Brain microvascular endothelial cell (primary cell): Measurements from ENCODE around the gene TUSC1.
"Not testable (repeated sequence)": the region's sequence is repeated elsewhere in the genome, so short reads cannot be mapped to it uniquely, and the experiment has no call there.

Source experiments
- DNase-seq: peaks from one replicate; pipeline ENCODE4 v3.0.0-alpha.2; 2020
- H3K27ac ChIP-seq: fragments of 250-450 bp; sonication (Bioruptor Pico); 2 replicates; pipeline ENCODE4 v1.5.1; 2020; ENCODE audit warnings: mild to moderate bottlenecking, moderate library complexity
- H3K27me3 ChIP-seq: fragments of 250-450 bp; sonication (Bioruptor Pico); replicated peaks from 2 replicates; pipeline ENCODE4 v1.5.1; 2020; ENCODE audit warnings: mild to moderate bottlenecking
- H3K36me3 ChIP-seq: fragments of 250-450 bp; sonication (Bioruptor Pico); replicated peaks from 2 replicates; pipeline ENCODE4 v1.5.1; 2020; ENCODE audit warnings: mild to moderate bottlenecking
- H3K4me3 ChIP-seq: 2 replicates; pipeline ENCODE4 v1.5.1; 2011; ENCODE audit warnings: low read depth, mild to moderate bottlenecking, control low read depth, low read length, moderate library complexity
- in situ Hi-C: cut with HindIII; loops from 2 replicates; pipeline ENCODE4 v1.10.0; 2017; ENCODE audit warnings: low sequenced_read_pairs, low pct_ligation_motif_present
- TF ChIP-seq, protein P1 (sequence below): IDR thresholded peaks from 2 replicates; pipeline ENCODE4 v1.5.1; 2011; ENCODE audit warnings: low read depth, mild to moderate bottlenecking, moderate library complexity, low read length, control low read depth, inconsistent platforms; ENCODE audit errors: missing control alignments

TUSC1 gene

DNA sequence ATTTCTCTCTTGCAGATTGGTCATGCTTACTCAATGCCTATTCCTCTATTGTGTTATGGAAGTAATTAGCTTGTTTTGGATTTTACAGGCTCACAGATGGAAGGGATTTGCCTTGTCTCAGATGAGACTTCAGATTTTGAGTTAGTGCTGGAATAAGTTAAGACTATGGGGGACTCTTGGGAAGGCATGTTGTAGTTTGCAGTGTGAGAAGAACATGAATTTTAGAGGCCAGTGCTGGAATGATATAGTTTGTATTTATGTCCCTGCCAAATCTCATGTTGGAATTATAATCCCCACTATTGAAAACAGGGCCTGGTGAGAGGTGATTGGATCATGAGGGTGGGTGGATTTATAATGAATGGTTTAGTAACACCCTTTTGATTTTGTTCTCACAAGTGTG is 6.1 kb upstream of the TUSC1 start:
- H3K4me3 ChIP-seq = no peak overlapping the region
- H3K36me3 ChIP-seq = no peaks in the 10 kb centered on the region
- no peak for DNase-seq
- no peaks in the 10 kb centered on the region for H3K27me3 ChIP-seq
- TF ChIP-seq, protein P1, sequence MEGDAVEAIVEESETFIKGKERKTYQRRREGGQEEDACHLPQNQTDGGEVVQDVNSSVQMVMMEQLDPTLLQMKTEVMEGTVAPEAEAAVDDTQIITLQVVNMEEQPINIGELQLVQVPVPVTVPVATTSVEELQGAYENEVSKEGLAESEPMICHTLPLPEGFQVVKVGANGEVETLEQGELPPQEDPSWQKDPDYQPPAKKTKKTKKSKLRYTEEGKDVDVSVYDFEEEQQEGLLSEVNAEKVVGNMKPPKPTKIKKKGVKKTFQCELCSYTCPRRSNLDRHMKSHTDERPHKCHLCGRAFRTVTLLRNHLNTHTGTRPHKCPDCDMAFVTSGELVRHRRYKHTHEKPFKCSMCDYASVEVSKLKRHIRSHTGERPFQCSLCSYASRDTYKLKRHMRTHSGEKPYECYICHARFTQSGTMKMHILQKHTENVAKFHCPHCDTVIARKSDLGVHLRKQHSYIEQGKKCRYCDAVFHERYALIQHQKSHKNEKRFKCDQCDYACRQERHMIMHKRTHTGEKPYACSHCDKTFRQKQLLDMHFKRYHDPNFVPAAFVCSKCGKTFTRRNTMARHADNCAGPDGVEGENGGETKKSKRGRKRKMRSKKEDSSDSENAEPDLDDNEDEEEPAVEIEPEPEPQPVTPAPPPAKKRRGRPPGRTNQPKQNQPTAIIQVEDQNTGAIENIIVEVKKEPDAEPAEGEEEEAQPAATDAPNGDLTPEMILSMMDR = no peak
- no peak overlapping the region for H3K27ac ChIP-seq
- in situ Hi-C loops = no loop called here

DNA sequence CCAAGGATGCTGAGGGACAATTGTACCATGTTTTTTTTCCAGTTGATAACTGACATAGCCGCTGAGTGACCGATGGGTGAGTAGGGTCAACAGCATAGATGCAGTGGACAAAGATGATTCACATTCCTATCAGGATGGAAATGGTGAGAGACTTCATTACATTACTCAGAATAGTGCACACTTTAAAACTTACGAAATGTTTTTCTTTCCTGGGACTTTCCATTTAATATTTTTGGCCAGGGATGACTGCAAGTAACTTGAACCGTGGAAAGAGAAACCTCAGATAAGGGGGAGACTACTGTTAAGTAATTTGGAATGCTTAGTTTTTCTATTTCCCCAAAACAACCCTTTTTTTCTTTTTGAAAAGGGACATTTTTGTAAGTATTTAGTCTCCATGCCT is 3.0 kb upstream of the TUSC1 start:
- in situ Hi-C loops = no loop called here
- no peaks in the 10 kb centered on the region for H3K36me3 ChIP-seq
- H3K4me3 ChIP-seq = no peak overlapping the region
- DNase-seq = peak; percentile 56
- TF ChIP-seq, protein P1 = no peak
- H3K27ac ChIP-seq = peak overlapping the region; percentile 32
- H3K27me3 ChIP-seq = no peaks in the 10 kb centered on the region

DNA sequence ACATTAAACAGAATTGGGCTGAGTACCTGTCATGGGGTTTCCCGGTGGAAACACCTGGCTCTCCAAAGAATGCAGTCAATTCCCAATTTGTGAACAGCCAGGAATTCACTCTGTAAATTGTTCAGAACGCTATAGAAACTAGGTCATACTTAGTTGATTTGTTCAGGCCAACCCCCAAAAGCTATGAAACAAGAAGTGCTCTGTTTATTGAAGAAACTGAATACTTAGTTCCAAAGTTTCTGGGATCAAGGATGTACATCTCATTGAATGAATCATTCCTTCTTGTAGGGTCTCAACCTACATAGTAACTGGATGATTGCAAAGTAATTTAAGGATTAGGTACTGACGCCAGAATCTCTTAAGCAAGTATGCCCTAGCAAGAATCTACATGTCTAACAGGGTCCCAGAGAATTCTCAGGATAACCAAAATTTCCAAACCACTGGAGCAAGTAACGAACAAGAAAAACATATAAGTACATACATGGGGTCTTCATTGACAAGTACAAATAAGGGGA is 659 bp upstream of the TUSC1 start:
- Histone ChIP-seq H3K36me3 (no peaks in the 10 kb centered on the region), H3K27me3 (no peaks in the 10 kb centered on the region), H3K27ac (peak overlapping the region; percentile 95), H3K4me3 (peak overlapping the region; percentile 67)
- TF ChIP-seq, protein P1 = no peak
- DNase-seq = no peak
- in situ Hi-C loops = no loop called here

DNA sequence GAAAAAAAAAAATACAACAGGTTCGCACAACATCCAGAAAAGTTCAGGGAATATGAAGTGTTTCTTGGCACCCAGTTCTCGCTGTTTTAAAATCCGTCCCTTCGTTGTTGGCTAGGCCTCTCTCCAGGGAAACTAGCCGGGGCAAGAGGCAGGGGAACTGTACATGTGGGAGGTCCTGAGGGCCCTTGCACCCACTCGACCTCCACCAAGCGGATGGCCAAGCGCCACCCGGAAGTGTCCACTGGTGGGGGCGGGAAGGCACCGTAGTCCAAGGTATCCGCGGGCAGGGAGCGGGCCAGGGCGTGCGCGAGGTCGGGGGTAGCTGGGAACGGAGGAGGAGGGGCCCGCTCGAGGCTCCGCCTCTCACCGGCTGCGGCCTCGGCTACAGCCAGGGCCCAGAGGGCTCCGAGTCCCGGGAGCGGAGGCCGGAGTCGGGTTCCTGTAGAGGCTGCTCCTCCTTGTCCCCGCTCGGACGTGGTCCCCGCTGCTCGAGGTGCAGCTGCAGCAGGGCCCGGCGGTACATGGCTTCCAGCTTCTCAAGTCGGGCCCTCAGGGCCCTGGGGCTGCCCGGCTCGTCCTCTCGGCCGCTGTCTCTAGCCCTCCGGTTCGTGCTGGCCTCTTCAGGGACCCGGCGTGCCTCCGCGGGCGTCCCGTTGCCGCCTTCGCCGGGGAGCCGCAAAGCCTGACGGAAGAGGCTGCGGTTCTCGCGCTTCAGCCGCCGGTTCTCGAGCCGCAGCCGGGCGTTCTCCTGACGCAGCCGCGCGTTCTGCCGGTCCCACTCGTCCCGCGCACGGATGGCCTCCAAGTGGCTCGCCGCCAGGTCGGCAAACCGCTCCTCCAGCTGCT is 720 bp downstream of the TUSC1 start:
- TF ChIP-seq, protein P1 = no peak
- Histone ChIP-seq H3K27me3 (no peaks in the 10 kb centered on the region), H3K27ac (peak overlapping the region; percentile 95), H3K36me3 (no peaks in the 10 kb centered on the region), H3K4me3 (peak overlapping the region; percentile 67)
- DNase-seq = peak; percentile 50
- in situ Hi-C loops = no loop called here

DNA sequence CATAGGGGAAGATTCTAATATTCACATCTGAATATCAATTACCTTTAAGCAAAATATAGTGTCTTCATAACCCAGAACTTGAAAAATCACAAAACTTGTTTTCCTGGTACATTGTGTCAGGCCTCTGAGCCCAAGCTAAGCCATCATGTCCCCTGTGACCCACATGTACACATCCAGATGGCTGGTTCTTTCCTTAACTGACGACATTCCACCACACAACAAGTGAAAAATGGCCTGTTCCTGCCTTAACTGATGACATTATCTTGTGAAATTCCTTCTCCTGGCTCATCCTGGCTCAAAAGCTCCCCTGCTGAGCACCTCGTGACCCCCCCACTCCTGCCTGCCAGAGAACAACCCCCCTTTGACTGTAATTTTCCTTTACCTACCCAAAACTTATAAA is 2.4 kb downstream of the TUSC1 start:
- H3K4me3 ChIP-seq, DNase-seq, H3K36me3 ChIP-seq, H3K27me3 ChIP-seq, H3K27ac ChIP-seq, in situ Hi-C loops: not testable (repeated sequence)

DNA sequence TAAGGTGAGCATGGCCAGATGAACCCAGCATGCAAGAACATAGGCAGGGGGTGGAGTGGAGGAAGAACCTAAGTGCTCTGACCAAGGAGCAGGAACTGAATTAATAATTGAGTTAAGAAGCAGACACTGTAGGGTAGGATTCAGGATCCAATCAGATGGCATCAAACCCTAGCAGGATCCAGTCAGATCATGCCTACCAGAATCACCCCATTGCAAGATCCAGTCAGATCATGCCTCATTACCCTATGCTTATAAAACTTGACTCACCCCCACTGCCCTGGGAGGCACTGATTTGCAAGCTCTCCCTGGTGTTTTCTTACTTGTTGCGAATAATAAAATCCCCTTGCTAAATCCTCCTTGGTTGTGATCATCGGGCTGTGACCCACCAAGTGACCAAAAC is 19.7 kb downstream of the TUSC1 start:
- H3K4me3 ChIP-seq = no peak overlapping the region
- no peaks in the 10 kb centered on the region for H3K27me3 ChIP-seq
- TF ChIP-seq, protein P1 = no peak
- no peak for DNase-seq
- no peak overlapping the region for H3K27ac ChIP-seq
- in situ Hi-C loops = no loop called here
- H3K36me3 ChIP-seq = no peaks in the 10 kb centered on the region
